Measurements from ENCODE around the gene SPARC. TPM values are rescaled to one million over a fixed set of nuclear protein-coding genes. Genes with fewer than 3 reads are reported as not detected.

The SPARC gene
- polyA plus RNA-seq, 1 donor (not counting 4 experiments of a cell fraction or from before 2014, with no cell fraction given), result 397 TPM

GRCh38 chr5:151719228-151720000 is 32.7 kb upstream of the SPARC start:
- peak; percentile 5 for FAIRE-seq
- H3K9ac ChIP-seq (ENCODE audit: control insufficient read depth, extremely low read depth, insufficient read depth, low read length), result no peak overlapping the region
- dilution Hi-C loops (cut with MboI; ENCODE audit: extremely low pct_ligation_motif_present, low sequenced_read_pairs), result no loop called here

GRCh38 chr5:151718646-151719045 is 31.9 kb upstream of the SPARC start:
- Histone ChIP-seq H3K9me1 (ENCODE audit: control insufficient read depth, extremely low read depth, insufficient read depth, low read length) (no peaks in the 10 kb centered on the region), H3K4me1 (ENCODE audit: control insufficient read depth, extremely low read depth, insufficient read depth, low read length) (peaks cover 15% of the 10 kb centered on the region), H3K4me3 (ENCODE audit: control insufficient read depth in 2 of 3, extremely low read depth in 1 of 3, insufficient read depth in 2 of 3, low read depth in 1 of 3, low read length in 3 of 3) (no peak overlapping the region), H3K27me3 (ENCODE audit: control insufficient read depth, extremely low read depth, insufficient read depth, low read length) (no peaks in the 10 kb centered on the region), H3K79me2 (ENCODE audit: control insufficient read depth, insufficient read depth, low read length) (no peaks in the 10 kb centered on the region), H2AFZ (ENCODE audit: control insufficient read depth, low read length) (no peak overlapping the region), H3K9me3 (ENCODE audit: control insufficient read depth, low read depth, low read length) (no peaks in the 10 kb centered on the region), H4K20me1 (ENCODE audit: control insufficient read depth, extremely low read depth, insufficient read depth, low read length) (no peaks in the 10 kb centered on the region), H3K9ac (ENCODE audit: control insufficient read depth, extremely low read depth, insufficient read depth, low read length) (no peak overlapping the region), H3K36me3 (ENCODE audit: control insufficient read depth in 2 of 2, extremely low read depth in 1 of 2, insufficient read depth in 2 of 2, low read length in 2 of 2) (no peaks in the 10 kb centered on the region), H3K4me2 (ENCODE audit: control insufficient read depth, extremely low read depth, insufficient read depth, low read depth, low read length) (no peak overlapping the region), H3K27ac (ENCODE audit: control insufficient read depth, insufficient read depth, low read length) (no peak overlapping the region)
- TF ChIP-seq CTCF (optimal IDR thresholded peaks at IDR 0.05 in 1 of 3, IDR thresholded peaks at IDR 0.05 in 1 of 3, conservative IDR thresholded peaks at IDR 0.05 in 1 of 3; ENCODE audit: extremely low read depth in 1 of 3, insufficient read depth in 2 of 3, low read length in 3 of 3) (no peak), EZH2 (IDR thresholded peaks at IDR 0.05; ENCODE audit: low read length) (no peak)
- DNase-seq (ENCODE audit: low read depth, low spot score), result no peak
- FAIRE-seq, result no peak
- dilution Hi-C loops (cut with MboI; ENCODE audit: extremely low pct_ligation_motif_present, low sequenced_read_pairs), result no loop called here

More at GRCh38 chr5:151719228-151720000, 32.7 kb upstream of the SPARC start:
- H3K79me2 ChIP-seq (ENCODE audit: control insufficient read depth, insufficient read depth, low read length), result no peaks in the 10 kb centered on the region
- no peak overlapping the region for H3K4me3 ChIP-seq (ENCODE audit: control insufficient read depth in 2 of 3, extremely low read depth in 1 of 3, insufficient read depth in 2 of 3, low read depth in 1 of 3, low read length in 3 of 3)
- H3K4me1 ChIP-seq (ENCODE audit: control insufficient read depth, extremely low read depth, insufficient read depth, low read length), result peaks cover 15% of the 10 kb centered on the region
- no peaks in the 10 kb centered on the region for H3K36me3 ChIP-seq (ENCODE audit: control insufficient read depth in 2 of 2, extremely low read depth in 1 of 2, insufficient read depth in 2 of 2, low read length in 2 of 2)
- TF ChIP-seq CTCF (optimal IDR thresholded peaks at IDR 0.05 in 1 of 3, IDR thresholded peaks at IDR 0.05 in 1 of 3, conservative IDR thresholded peaks at IDR 0.05 in 1 of 3; ENCODE audit: extremely low read depth in 1 of 3, insufficient read depth in 2 of 3, low read length in 3 of 3) (peak; percentile 54 to 66 (median 56)), EZH2 (IDR thresholded peaks at IDR 0.05; ENCODE audit: low read length) (no peak)
- no peak overlapping the region for H2AFZ ChIP-seq (ENCODE audit: control insufficient read depth, low read length)
- no peak for DNase-seq (ENCODE audit: low read depth, low spot score)
- no peaks in the 10 kb centered on the region for H3K27me3 ChIP-seq (ENCODE audit: control insufficient read depth, extremely low read depth, insufficient read depth, low read length)
- no peak overlapping the region for H3K4me2 ChIP-seq (ENCODE audit: control insufficient read depth, extremely low read depth, insufficient read depth, low read depth, low read length)
- no peaks in the 10 kb centered on the region for H3K9me1 ChIP-seq (ENCODE audit: control insufficient read depth, extremely low read depth, insufficient read depth, low read length)
- H3K27ac ChIP-seq (ENCODE audit: control insufficient read depth, insufficient read depth, low read length), result no peak overlapping the region
- no peaks in the 10 kb centered on the region for H4K20me1 ChIP-seq (ENCODE audit: control insufficient read depth, extremely low read depth, insufficient read depth, low read length)
- no peaks in the 10 kb centered on the region for H3K9me3 ChIP-seq (ENCODE audit: control insufficient read depth, low read depth, low read length)

Measured in keratinocyte (primary cell).